Left ventricle myocardium inferior (tissue), 1 donor: ENCODE results near the gene GAL3ST3. TPM values are rescaled to one million over a fixed set of nuclear protein-coding genes. Genes with fewer than 3 reads are reported as not detected.

Experiments used
- DNase-seq: peaks from one replicate; pipeline ENCODE4 v3.0.0-alpha.2; 2020
- H3K27ac ChIP-seq: fragments of 200-600 bp; replicated peaks from 2 replicates; pipeline ENCODE4 v1.8.0; 2021
- H3K27me3 ChIP-seq: fragments of 200-600 bp; 2 replicates; pipeline ENCODE4 v1.8.0; 2021; ENCODE audit warnings: low read depth
- H3K36me3 ChIP-seq: fragments of 200-600 bp; 2 replicates; pipeline ENCODE4 v1.8.0; 2021
- H3K4me1 ChIP-seq: fragments of 200-600 bp; 2 replicates; pipeline ENCODE4 v1.8.0; 2021
- H3K4me3 ChIP-seq: fragments of 200-600 bp; 2 replicates; pipeline ENCODE4 v1.8.0; 2021; ENCODE audit warnings: mild to moderate bottlenecking, moderate library complexity
- H3K9me3 ChIP-seq: fragments of 200-600 bp; replicated peaks from 2 replicates; pipeline ENCODE4 v1.8.0; 2021
- intact Hi-C: fragments of 100-400 bp; cut with micrococcal nuclease; formaldehyde crosslinking; loops from one replicate; pipeline ENCODE4 v1.11.0; 2022
- total RNA-seq: library from RNA; stranded (reverse); fragmentation: NEBNext Ultra II Directional; extraction: Animal tissue kit (Norgen Biotek cat#: 25700); gene quantifications from one replicate; pipeline ENCODE4 v1.2.1, GENCODE V29; 2021
- TF ChIP-seq, protein P1 (sequence below): fragments of 200-600 bp; IDR thresholded peaks from 2 replicates; pipeline ENCODE4 v1.8.0; 2021; ENCODE audit warnings: antibody characterized with exemption, mild to moderate bottlenecking, borderline replicate concordance
- donor health status: DM: no; HTN: yes; CAD: no; lungs with severe emphysema.

Gene GAL3ST3
- total RNA-seq, 1 donor from 2014 or later = 1.3 TPM

DNA sequence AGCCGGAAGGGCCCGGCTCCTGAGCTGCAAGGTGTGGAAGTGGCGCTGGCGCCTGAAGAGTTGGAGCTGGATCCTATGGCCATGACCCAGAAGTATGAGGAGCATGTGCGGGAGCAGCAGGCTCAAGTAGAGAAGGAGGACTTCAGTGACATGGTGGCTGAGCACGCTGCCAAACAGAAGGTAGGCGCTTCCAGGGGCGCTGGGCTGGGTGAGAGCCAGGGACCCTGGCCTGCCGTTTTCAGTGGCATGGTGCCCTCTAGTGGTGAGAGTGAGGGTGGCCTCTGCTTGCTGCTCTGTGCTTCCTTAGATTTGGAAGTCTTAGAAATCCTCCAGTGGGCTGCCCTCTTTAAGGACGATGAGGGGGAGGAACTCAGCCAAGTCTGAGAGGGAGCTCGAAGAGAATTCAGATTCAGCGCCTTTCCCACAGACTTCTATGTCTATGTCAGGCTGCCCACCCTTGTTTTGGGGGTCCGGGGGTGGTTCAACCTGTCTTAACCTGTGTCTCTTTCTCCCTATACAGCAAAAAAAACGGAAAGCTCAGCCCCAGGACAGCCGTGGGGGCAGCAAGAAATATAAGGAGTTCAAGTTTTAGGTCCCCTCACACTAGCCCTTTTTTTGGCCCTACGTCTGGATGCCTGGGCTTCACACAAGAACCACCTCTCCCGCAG is 19.3 kb upstream of the GAL3ST3 start:
- peak; percentile 69 for DNase-seq
- peak overlapping the region; percentile 92 for H3K4me3 ChIP-seq
- peak overlapping the region; percentile 94 for H3K27ac ChIP-seq
- H3K27me3 ChIP-seq = no peaks in the 10 kb centered on the region
- intact Hi-C loops = no loop called here
- no peaks in the 10 kb centered on the region for H3K9me3 ChIP-seq
- H3K36me3 ChIP-seq = peaks cover 61% of the 10 kb centered on the region
- TF ChIP-seq, protein P1, sequence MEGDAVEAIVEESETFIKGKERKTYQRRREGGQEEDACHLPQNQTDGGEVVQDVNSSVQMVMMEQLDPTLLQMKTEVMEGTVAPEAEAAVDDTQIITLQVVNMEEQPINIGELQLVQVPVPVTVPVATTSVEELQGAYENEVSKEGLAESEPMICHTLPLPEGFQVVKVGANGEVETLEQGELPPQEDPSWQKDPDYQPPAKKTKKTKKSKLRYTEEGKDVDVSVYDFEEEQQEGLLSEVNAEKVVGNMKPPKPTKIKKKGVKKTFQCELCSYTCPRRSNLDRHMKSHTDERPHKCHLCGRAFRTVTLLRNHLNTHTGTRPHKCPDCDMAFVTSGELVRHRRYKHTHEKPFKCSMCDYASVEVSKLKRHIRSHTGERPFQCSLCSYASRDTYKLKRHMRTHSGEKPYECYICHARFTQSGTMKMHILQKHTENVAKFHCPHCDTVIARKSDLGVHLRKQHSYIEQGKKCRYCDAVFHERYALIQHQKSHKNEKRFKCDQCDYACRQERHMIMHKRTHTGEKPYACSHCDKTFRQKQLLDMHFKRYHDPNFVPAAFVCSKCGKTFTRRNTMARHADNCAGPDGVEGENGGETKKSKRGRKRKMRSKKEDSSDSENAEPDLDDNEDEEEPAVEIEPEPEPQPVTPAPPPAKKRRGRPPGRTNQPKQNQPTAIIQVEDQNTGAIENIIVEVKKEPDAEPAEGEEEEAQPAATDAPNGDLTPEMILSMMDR = peak; percentile 93
- H3K4me1 ChIP-seq = peaks cover 47% of the 10 kb centered on the region

DNA sequence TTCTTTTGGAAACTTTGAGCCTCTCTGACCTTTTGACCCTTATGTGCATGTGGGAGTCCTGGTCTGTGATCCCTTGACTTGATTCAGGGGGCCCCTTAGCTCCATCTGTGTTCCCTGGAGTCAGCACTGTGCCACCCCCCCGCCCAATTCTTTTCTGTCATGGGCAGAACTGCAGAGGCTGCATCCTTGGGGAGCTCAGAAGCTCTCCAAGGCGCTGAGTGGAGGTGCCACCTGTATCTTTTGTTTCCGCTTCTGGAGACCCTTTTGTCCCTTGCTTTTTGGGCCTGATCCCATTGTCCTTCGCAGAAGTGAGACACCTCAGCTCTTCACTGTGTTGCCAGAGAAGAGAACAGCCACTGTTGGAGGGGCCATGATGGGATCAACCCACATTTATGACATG is 18.7 kb upstream of the GAL3ST3 start:
- Histone ChIP-seq H3K27me3 (no peaks in the 10 kb centered on the region), H3K4me3 (no peak overlapping the region), H3K27ac (peak overlapping the region; percentile 94), H3K9me3 (no peaks in the 10 kb centered on the region), H3K4me1 (peaks cover 47% of the 10 kb centered on the region), H3K36me3 (peaks cover 64% of the 10 kb centered on the region)
- no peak for DNase-seq
- TF ChIP-seq, protein P1 = no peak
- intact Hi-C loops = no loop called here

DNA sequence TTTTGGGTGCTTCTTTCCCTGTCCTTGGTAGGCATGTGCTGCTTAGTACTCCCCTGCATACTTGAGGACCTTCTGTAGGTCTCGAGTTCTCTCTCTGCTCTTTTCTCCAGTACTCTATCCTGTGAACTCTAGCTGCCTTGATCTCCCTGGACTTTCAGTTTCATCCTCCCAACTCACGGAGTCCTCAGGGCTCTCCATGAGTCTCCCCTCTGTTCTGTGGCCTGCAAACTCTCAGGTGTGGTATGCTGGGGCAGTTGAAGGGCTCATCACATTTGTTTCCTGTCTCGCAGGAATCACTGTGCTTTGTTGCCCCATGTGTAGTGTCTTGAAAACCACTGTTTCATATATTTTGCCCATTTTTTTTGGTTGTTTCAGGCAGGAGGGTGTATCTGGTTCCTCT is 17.8 kb upstream of the GAL3ST3 start:
- peaks cover 70% of the 10 kb centered on the region for H3K36me3 ChIP-seq
- peaks cover 41% of the 10 kb centered on the region for H3K4me1 ChIP-seq
- no peak for DNase-seq
- peak overlapping the region; percentile 13 for H3K27ac ChIP-seq
- TF ChIP-seq, protein P1 = no peak
- no peaks in the 10 kb centered on the region for H3K27me3 ChIP-seq
- H3K4me3 ChIP-seq = no peak overlapping the region
- H3K9me3 ChIP-seq = no peaks in the 10 kb centered on the region
- intact Hi-C loops = no loop called here

DNA sequence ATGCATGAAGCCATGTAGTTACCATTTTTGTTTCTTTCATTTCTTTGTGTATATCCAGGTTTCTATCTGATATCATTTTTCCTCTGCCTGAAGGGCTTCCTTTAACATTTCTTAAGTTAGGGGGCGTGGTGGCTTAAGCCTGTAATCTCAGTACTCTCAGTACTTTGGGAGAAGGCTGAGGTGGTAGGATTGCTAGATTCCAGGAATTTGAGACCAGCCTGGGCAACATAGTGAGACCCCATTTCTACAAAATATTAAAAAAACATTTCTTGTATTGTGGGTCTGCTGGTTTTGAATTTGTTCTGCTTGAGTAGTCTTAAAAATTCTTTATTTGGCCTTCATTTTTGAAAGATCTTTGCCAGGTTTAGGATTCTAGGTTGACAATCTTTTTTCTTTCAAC is 15.6 kb upstream of the GAL3ST3 start:
- TF ChIP-seq, protein P1 = no peak
- no peak overlapping the region for H3K4me3 ChIP-seq
- no peak overlapping the region for H3K27ac ChIP-seq
- H3K27me3 ChIP-seq = no peaks in the 10 kb centered on the region
- peaks cover 23% of the 10 kb centered on the region for H3K4me1 ChIP-seq
- H3K36me3 ChIP-seq = peaks cover 92% of the 10 kb centered on the region
- intact Hi-C loops = no loop called here
- H3K9me3 ChIP-seq = no peaks in the 10 kb centered on the region
- no peak for DNase-seq

DNA sequence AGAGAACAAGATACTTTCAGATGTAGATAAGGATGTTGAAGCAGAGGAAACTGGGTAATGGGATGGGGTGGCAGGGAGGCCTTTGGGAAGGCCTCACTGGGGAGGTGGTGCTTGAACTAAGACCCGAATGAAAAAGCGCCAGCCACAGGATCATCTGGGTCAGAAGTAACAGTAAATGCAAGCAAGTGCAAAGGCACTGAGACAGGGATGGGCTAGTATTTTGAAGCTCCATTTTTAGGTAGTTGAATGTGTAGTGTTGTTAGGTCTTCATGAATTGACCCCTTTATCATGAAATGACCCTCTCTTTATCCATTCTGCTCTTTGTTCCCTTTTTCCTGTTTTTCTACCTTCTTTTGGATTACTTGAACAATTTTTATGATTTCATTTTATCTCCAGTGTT is 14.9 kb upstream of the GAL3ST3 start:
- Histone ChIP-seq H3K4me3 (no peak overlapping the region), H3K36me3 (peaks cover 99% of the 10 kb centered on the region), H3K27ac (no peak overlapping the region), H3K9me3 (no peaks in the 10 kb centered on the region), H3K27me3 (no peaks in the 10 kb centered on the region), H3K4me1 (peaks cover 17% of the 10 kb centered on the region)
- DNase-seq = no peak
- TF ChIP-seq, protein P1 = no peak
- intact Hi-C loops = no loop called here
